Stomach smooth muscle (tissue), 2 donors: ENCODE measurements around the gene NEDD4L.

ENCODE experiments used
- H3K27ac ChIP-seq: one replicate; pipeline ENCODE4 v1.7.0; 2013; ENCODE audit warnings: mild to moderate bottlenecking, low read length, inconsistent platforms
- H3K27me3 ChIP-seq, 2 donors: one replicate each; pipeline ENCODE4 v1.7.0; 2013; ENCODE audit warnings: low read length in 2 of 2; ENCODE audit not compliant: insufficient read depth in 2 of 2, control insufficient read depth in 1 of 2
- H3K36me3 ChIP-seq, 2 donors: one replicate each; pipeline ENCODE4 v1.7.0; 2013; ENCODE audit warnings: low read length in 2 of 2; ENCODE audit not compliant: control insufficient read depth in 2 of 2, insufficient read depth in 2 of 2
- H3K4me1 ChIP-seq: one replicate; pipeline ENCODE4 v1.7.0; 2013; ENCODE audit warnings: low read length; ENCODE audit not compliant: control insufficient read depth, insufficient read depth
- H3K4me3 ChIP-seq, 2 donors: one replicate each; pipeline ENCODE4 v1.7.0; 2013; ENCODE audit warnings: low read length in 2 of 2
- H3K9ac ChIP-seq, 2 donors: one replicate each; pipeline ENCODE4 v1.7.0; 2013; ENCODE audit warnings: low read length in 2 of 2, mild to moderate bottlenecking in 1 of 2
- H3K9me3 ChIP-seq, 2 donors: one replicate each; pipeline ENCODE4 v1.7.0; 2013; ENCODE audit warnings: low read length in 2 of 2; ENCODE audit not compliant: control insufficient read depth in 2 of 2
- donor health status: healthy.
- donor health status: Pancreatic carcinoma.

Gene NEDD4L

GRCh38 chr18:58308463-58308862 lies 264.4 kb downstream of the NEDD4L start:
- Histone ChIP-seq H3K9me3 (peaks cover 0 to 7% of the 10 kb centered on the region in 2 donors), H3K4me1 (peaks cover 10% of the 10 kb centered on the region), H3K4me3 (no peak overlapping the region), H3K27ac (no peak overlapping the region), H3K27me3 (no peaks in the 10 kb centered on the region), H3K9ac (no peak overlapping the region), H3K36me3 (no peaks in the 10 kb centered on the region)

DNA sequence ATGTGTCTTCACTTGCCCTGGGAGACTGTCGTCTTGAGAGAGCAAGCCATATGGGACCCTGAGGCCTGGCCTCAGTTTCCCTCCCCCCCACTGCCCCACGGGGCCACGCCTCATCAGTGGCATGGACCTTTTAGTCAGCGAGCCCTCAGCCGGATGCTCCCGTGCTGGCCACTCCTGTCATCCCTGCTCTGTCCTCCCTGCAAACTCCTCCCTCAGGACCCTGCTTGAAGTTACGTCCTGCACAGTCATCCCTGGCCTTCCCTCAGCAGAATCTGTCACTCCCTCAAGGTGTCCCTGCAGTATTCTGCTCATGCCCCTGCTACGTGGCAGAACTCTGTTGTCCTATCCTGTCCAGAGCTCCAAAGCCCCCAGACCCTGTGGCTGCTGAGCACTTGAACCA lies 265.1 kb downstream of the NEDD4L start:
- no peaks in the 10 kb centered on the region for H3K27me3 ChIP-seq
- H3K4me1 ChIP-seq, result peaks cover 15% of the 10 kb centered on the region
- no peaks in the 10 kb centered on the region for H3K36me3 ChIP-seq
- peak overlapping the region; percentile 41 for H3K27ac ChIP-seq
- peaks cover 0 to 7% of the 10 kb centered on the region in 2 donors for H3K9me3 ChIP-seq
- H3K4me3 ChIP-seq, result no peak overlapping the region
- no peak overlapping the region for H3K9ac ChIP-seq

GRCh38 chr18:58309610-58310239 lies 265.7 kb downstream of the NEDD4L start:
- peaks cover 0 to 7% of the 10 kb centered on the region in 2 donors for H3K9me3 ChIP-seq
- H3K36me3 ChIP-seq, result no peaks in the 10 kb centered on the region
- no peak overlapping the region for H3K4me3 ChIP-seq
- H3K27me3 ChIP-seq, result no peaks in the 10 kb centered on the region
- H3K4me1 ChIP-seq, result peaks cover 19% of the 10 kb centered on the region
- H3K27ac ChIP-seq, result peak overlapping the region; percentile 41
- H3K9ac ChIP-seq, result no peak overlapping the region

GRCh38 chr18:58310517-58310916 lies 266.5 kb downstream of the NEDD4L start:
- H3K9me3 ChIP-seq, result peaks cover 0 to 2% of the 10 kb centered on the region in 2 donors
- peak overlapping the region; percentile 41 for H3K27ac ChIP-seq
- H3K4me1 ChIP-seq, result peaks cover 22% of the 10 kb centered on the region

DNA sequence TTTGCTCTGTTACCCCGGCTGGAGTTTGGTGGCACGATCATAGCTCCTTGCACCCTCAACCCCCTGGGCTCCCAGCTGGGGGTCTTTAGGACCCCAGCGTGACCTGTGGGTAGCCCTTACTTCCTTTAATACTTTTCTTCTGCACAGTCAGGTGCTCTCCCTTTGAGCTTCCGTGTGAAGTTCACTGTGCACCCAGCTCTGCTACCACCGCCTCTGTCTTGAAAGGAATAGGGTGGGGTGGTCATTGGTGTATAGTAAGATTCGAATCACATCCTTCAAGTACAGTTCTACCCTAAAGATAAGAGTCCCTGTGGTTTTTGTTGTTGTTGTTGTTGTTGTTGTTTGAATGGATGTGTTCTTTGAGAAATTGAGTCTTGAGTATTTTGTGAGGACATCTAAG lies 267.4 kb downstream of the NEDD4L start:
- Histone ChIP-seq H3K9ac (no peak overlapping the region), H3K36me3 (no peaks in the 10 kb centered on the region), H3K4me3 (no peak overlapping the region), H3K27ac (no peak overlapping the region), H3K27me3 (no peaks in the 10 kb centered on the region), H3K9me3 (no peaks in the 10 kb centered on the region), H3K4me1 (peaks cover 24% of the 10 kb centered on the region)

More at GRCh38 chr18:58310517-58310916, 266.5 kb downstream of the NEDD4L start:
- no peaks in the 10 kb centered on the region for H3K27me3 ChIP-seq
- H3K36me3 ChIP-seq, result no peaks in the 10 kb centered on the region
- no peak overlapping the region for H3K4me3 ChIP-seq
- H3K9ac ChIP-seq, result no peak overlapping the region

- peaks cover 28% of the 10 kb centered on the region for H3K4me1 ChIP-seq
- no peaks in the 10 kb centered on the region for H3K27me3 ChIP-seq
- no peak overlapping the region for H3K4me3 ChIP-seq
- no peak overlapping the region for H3K27ac ChIP-seq
- H3K36me3 ChIP-seq, result no peaks in the 10 kb centered on the region
- no peaks in the 10 kb centered on the region for H3K9me3 ChIP-seq
- no peak overlapping the region for H3K9ac ChIP-seq
These were observed 269.5 kb downstream of the NEDD4L start for GRCh38 chr18:58313491-58314032.

GRCh38 chr18:58314284-58314683 lies 270.3 kb downstream of the NEDD4L start:
- Histone ChIP-seq H3K4me1 (peaks cover 32% of the 10 kb centered on the region), H3K27ac (no peak overlapping the region), H3K36me3 (no peaks in the 10 kb centered on the region), H3K9ac (no peak overlapping the region), H3K9me3 (no peaks in the 10 kb centered on the region), H3K4me3 (no peak overlapping the region), H3K27me3 (no peaks in the 10 kb centered on the region)

- Histone ChIP-seq H3K9ac (no peak overlapping the region), H3K4me1 (peaks cover 28% of the 10 kb centered on the region), H3K9me3 (no peaks in the 10 kb centered on the region), H3K27me3 (no peaks in the 10 kb centered on the region), H3K27ac (no peak overlapping the region), H3K36me3 (no peaks in the 10 kb centered on the region), H3K4me3 (no peak overlapping the region)
These were observed 271.0 kb downstream of the NEDD4L start for GRCh38 chr18:58315041-58315440.

DNA sequence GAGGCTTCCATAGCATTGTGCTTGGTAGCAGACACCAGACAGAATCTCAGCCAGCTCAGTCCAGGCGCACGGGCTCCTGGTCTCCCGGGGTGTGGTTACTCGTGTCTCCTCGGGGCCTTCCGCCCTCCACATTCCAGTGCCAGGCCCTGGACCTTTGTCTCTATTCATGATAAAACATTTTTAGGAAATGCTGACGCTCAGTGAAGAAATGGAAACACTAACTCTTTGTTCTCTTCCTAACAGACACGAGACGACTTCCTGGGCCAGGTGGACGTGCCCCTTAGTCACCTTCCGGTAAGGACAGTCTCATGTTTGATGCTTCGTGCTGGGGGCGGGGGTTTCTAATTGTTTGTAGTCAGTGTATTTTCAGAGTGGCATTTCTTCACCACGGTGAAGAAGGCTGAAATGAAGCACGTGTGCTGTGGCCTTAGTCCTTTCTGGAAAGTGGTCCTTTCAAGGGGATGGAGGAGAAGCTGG lies 271.8 kb downstream of the NEDD4L start:
- H3K9ac ChIP-seq, result no peak overlapping the region
- no peak overlapping the region for H3K27ac ChIP-seq
- H3K36me3 ChIP-seq, result no peaks in the 10 kb centered on the region
- peaks cover 25% of the 10 kb centered on the region for H3K4me1 ChIP-seq
- H3K9me3 ChIP-seq, result no peaks in the 10 kb centered on the region
- H3K27me3 ChIP-seq, result no peaks in the 10 kb centered on the region
- no peak overlapping the region for H3K4me3 ChIP-seq

DNA sequence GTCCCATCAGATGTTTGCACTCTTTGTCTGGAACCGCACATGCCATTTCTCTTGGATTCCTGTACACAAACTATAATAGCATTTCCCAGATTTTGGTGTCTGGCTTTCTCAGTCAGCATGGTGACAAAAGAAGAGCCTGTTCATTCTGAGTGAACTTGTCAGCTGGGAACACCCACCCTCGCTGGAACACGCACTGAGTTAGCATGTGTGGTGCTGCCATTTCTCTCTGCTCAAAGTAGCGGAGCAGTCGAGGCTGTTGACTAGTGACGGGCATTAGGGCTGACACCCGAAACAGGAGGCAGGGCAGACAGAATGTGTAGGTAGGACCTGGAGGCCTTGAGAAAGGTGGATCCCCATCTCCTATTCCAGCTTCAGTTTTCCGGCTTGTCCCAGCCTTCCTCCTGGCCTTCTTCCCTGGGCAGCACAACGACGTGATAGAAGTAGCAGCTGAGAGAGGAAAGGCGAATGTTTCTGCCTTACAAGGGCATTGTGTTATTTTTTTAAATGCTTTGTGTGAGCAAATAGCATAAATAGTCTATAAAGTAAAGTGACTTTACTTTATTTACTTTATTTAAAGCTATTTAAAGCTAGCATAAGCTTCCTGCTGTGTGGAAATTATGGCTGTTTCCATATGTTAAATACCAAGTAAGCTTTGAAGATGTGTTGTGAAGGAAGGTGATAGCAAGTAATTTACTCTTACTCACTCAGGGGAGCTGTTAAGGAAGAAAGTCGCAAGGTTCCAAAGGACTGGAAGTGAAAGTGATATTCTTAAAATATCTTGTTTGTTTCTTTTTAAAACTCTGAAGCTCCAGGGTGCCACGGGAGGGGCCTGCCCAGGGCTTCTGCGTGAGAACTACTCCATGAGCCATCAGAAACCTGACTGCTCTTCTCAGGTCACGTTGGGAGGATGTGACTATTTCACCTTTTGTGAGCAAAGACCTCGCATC lies 272.6 kb downstream of the NEDD4L start:
- Histone ChIP-seq H3K27me3 (no peaks in the 10 kb centered on the region), H3K9ac (peak overlapping the region in 1 of 2 donors; percentile 29), H3K4me1 (peaks cover 25% of the 10 kb centered on the region), H3K9me3 (no peaks in the 10 kb centered on the region), H3K27ac (peak overlapping the region; percentile 58), H3K36me3 (no peaks in the 10 kb centered on the region), H3K4me3 (peak overlapping the region in 1 of 2 donors; percentile 33)
